NCI-H1694 (cell line): ENCODE data around the gene CCNY.
"Not testable (repeated sequence)": the region's sequence is repeated elsewhere in the genome, so short reads cannot be mapped to it uniquely, and the experiment has no call there.

Source experiments
- DNase-seq: peaks from one replicate; lab custom pipeline; 2025; lab: John Stamatoyannopoulos, UW

Gene CCNY

DNA sequence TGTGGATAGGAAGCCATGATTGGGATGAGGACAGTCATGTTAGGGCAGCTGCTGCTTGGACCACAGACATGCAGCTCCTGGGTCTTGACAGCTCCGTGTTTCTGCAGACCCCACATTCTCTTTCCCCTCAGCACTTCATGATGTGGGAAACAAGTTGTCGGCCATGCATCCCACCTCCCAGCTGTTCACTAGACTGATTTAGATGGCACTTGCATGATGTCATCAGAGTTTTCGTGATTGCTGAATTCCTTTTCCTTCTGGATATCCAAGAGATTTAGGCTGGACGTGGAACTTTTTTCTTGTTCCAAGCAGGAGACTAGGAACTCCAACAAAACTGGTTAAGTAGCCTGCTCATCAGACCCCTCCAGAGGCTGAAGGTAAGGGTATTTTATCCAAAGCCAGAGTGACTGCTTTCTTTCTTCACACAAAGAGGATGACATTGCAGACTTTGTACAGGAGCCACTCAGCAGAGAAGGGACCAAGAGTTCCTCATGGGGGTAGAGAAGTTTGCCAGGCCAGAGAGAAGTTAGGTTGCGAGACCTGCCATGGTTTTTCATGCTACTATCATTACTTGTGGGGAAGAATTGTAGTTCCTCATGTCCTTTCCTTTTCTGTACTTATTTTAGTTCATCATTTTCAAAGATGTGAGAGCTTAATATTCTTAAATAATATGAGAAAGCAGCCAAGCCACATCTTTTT lies 151.2 kb downstream of the CCNY start:
- no peak for DNase-seq

GRCh38 chr10:35488228-35488627 lies 151.9 kb downstream of the CCNY start:
- no peak for DNase-seq

DNA sequence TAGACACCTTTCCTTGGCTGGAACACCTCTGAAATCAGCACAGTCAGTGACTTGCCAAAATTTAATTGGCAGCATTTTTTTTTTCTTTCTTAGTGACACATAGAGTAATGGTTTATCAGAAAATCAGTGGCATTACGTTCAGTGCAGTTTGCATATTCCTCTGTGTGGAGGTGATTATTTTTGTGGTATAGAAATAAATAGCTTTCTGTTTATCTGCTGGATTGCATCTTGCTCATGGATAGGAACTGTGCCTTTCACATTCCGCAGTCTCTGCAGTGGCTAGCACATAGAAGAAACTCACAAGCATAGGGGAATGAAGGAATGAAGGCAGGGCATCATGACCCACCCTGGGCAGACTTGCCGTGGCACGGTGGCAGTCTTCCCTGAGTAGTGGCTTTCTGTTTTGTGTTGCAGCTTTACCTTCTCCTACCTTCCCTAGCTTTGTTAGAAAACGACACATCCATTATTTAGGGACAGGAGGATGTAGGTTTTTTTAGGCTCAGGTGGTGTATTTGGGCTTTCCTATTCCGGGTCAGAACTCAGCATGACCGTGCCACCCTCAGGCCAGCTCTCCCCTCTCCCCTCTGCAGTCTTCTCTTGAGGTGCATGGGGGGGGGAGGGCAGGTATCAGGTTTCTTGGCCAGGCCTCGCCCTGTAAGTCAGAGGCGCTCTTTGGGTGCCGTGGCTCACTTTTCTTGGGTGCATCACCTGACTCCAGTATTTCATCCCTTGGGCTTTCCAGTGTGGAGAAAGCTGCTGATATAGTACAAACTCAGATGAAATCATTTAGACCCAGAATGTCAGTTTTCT lies 156.3 kb downstream of the CCNY start:
- DNase-seq, result no peak

DNA sequence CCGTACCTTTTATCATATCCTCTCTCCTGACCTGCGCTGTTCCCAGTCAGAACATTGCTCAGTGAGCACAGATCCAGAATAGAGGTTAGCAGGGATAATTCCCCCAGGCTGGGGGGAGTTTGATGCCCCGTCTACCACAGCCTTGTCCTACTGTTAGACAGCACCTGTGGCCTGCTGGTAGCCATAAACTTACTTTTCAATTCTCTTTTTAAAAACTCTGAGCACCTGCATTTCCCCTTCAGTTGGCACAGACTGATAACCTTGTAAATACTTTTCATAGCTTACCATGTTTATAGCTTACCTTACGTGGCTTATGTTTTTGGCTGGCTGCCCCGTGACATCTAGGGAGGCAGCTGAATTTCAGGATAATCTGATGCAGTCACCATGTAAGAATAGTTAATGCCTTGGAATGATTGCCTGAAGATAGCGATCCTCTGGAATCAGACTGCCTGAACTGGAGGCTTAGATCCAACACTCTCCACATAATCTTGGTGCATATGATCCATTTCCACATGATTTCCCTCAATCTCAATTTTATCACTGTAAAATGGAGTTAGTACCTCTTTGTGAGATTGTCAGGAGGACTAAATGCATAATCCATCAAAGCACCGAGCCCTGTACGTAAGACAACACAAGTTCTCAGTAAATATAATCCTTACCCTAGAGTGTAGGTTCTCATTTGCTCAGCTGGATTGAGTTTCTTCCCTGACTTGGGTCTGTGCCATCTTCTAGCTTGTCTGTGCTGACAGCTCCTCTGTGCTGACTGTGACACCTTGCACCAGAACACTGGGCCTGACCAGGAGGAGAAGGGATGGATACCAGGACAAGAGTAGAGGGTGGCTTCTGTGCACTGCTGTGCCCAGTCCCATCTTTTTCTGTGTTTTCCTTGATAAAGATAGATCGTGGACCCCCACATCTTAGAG lies 157.1 kb downstream of the CCNY start:
- no peak for DNase-seq

- no peak for DNase-seq
These were observed 159.3 kb downstream of the CCNY start for GRCh38 chr10:35495521-35496119.

- no peak for DNase-seq
These were observed 161.6 kb downstream of the CCNY start for GRCh38 chr10:35497909-35498308.

- no peak for DNase-seq
These were observed 162.4 kb downstream of the CCNY start for GRCh38 chr10:35498693-35499092.

DNA sequence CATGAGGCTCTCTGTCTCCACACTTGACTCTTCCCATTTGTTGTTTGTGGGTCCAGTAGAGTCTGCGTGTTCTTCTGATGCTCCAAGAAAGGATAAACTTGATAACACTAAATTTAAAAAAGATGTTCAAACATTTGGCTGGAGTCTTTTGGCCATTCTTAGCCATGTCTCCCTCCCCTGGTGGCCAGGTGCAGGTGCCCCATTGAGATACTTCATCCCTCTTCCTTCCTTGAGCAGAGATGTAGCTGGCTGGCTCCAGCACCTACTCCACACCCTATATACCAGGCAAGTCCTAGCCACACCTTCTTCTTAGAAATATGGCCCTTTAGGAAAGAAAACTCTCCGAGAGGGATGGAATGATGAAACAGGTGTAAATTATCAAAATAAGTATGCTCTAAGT lies 165.6 kb downstream of the CCNY start:
- DNase-seq, result no peak

- no peak for DNase-seq
These were observed 166.4 kb downstream of the CCNY start for GRCh38 chr10:35502692-35503091.

- DNase-seq, result no peak
These were observed 167.3 kb downstream of the CCNY start for GRCh38 chr10:35503578-35503977.

DNA sequence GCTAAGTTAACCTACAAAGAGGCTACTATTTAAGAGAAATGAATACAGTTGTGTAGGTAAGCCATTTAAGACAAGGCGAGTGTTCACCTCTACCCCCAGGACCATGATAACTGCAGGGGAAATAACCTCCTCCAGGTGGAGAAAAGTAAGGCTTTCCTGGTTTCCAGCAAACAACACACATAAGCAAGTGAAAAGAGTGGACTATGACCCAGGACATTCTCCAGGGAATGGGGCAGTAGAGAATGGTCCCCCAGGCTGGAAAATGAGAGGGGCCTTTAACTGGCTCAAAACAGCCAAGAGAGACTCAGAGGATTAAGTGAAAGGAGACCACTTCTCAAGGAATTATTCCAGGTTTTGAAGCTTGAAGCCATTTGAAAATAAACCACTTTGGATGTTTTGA lies 167.8 kb downstream of the CCNY start:
- DNase-seq, result no peak

DNA sequence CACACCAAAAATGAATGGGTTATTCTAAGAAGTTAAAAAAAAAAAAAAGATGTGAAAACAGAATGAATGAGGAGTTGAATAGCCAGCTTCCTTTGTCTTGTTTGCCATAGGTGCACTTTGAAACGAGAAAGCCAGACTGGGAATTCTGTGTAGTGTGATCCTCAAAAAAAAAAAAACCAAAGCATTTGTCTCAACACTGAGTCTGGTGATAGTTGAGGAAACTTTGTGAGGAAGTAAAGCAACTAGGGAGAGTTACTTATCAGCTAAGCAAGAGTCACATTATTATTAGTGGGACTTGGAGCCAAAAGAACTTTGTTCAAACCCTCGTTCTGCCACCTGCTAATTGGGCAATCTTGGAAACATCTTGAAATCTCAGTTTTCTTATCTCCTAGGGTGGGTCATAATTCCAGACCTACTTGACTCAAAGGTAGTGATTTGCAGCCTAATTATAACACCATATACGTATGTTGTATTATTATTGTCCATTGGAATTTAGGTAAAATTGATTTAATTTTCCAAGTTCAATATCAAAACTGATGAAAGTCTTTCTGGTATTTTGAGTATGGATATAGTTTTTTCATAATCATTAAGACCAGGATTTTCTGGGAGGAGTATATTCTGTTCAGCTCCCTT lies 169.0 kb downstream of the CCNY start:
- DNase-seq, result no peak

DNA sequence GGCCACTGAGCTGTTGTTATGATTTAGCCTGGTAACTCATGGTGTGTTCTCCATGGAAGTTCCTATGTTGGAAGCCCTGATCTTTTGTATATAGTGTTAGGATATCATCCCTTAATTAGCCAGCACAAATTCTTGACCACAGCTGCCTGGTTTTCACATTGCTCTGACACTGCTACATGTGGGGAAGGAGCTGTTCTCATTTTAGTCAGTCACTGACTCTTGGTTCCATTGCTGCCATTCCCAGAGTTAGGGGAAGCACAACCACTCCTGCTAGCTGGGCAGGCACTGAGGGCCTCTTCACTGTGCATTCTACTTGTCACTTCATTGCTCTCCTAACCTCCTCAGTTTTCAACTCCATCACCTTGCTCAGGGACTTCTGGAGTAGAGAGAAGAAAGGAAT lies 170.4 kb downstream of the CCNY start:
- no peak for DNase-seq

DNA sequence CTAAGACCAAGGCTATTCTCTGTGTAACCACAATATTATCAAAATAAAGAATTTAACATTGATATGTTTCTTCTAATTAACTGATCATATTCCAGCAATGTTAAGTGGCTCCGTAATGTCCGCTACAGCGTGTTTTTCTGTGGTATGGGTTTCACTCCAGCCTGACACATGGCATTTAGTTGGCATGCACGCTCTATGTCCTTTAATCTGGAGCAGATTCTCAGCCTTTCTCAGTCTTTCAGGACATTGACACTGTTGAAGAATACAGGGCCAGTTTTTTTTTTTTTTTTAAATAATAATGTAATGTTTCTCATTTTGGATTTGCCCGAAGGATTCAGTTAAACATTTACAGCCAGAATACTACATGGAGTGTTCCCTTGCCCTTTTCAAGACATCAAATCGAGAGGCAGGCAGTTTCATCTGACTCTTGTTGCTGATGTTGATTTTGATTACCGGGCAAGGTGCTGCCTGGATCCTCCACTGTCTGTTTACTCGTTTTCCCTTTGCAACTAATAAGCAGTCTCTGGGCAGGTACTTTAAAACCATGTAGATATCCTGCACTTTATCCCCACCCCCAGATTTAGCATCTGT lies 171.3 kb downstream of the CCNY start:
- no peak for DNase-seq

DNA sequence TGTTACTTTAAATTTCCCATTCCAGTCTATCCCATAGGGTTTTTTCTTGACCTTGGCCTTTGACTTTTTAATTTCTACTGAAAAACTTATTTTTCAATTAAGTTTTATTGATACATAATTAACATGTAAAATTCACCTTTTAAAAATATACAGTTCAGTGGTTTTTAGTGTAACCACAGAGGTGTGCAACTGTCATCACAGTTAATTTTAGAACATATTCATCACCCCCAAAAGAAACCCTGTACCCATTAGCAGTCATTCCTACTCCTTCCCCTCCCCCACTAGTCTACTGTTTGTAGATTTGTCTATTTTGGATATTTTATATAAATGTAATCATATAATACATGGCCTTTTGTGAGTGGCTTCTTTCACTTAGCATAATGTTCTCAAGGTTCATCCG lies 172.3 kb downstream of the CCNY start:
- DNase-seq, result no peak

DNA sequence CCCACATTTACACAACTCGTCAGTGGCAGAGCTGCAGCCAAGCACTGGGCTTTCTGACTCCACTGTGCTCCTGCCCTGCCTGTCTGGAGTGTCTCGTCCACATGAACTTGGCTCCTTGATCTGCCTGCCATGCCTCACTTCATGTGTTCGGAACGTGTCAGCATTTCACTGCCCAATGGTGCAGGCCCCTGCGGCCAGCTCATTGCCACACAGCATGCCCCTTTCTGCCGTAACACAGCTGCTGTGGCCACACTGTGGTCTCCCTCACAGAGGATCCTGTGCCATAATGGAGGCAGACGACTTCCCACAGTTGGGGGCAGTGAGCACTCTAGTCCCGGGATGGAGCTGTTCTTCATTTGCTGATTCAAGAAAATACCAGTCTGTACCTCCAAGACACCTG lies 174.6 kb downstream of the CCNY start:
- DNase-seq, result no peak

GRCh38 chr10:35511647-35512046 lies 175.3 kb downstream of the CCNY start:
- DNase-seq, result no peak

- DNase-seq, result no peak
These were observed 179.9 kb downstream of the CCNY start for GRCh38 chr10:35516102-35516670.

DNA sequence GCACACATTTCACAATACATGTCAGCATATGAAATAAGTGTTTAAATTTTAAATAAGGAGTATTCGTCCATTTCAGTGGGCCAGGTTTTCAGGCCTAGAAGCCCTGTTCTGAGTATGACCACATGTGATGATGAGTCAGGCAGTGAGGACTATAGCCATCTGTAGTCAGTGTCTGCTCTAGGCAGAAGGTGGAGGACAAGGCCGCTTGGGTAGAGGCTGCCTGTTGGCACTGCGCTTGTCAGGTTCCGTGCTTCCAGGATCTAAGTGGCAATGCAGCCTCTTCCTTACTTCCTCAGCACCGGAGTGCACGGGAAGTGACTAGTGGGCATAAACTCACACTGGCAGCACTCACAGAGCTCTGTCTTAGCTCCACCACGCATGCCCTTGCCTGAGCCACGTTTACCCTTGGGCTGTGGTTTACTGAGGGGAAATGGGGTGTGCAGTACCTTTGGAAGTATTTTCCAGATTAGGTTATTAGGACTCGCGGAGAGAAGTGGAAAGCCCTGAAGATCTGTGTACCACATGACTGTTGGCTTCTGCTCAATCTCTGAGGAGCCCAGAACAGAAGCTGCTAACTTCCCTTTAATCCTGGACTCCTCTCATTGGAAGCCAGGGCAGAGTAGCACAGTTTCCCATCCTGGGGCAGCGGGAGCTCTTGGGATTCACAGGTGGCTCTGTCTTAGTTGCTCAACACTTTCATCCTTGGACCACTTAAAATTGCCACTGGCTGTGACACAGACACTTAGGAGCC lies 181.3 kb downstream of the CCNY start:
- DNase-seq, result no peak

DNA sequence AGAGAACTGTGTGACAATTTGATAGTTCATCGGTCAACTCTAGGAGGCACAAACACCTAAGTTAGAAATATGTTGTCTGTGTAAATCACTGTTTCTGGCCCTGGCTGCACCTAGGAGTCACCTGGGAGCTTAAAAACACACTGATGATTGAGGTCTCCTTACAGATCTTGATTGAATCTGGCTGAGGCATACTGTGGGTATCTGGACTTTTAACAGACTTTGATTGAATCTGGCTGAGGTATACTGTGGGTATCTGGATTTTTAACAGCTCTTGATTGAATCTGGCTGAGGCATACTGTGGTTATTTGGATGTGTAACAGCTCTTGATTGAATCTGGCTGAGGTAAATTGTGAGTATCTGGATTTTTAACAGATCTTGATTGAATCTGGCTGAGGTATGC lies 181.9 kb downstream of the CCNY start:
- not testable (repeated sequence) for DNase-seq
